Sigmoid colon (tissue), 7 donors: ENCODE results near the gene BYSL. TPM values are rescaled to one million over a fixed set of nuclear protein-coding genes. Genes with fewer than 3 reads are reported as not detected.
"Not testable (repeated sequence)": the region's sequence is repeated elsewhere in the genome, so short reads cannot be mapped to it uniquely, and the experiment has no call there.

Experiments
- DNase-seq: peaks from one replicate; pipeline ENCODE4 v3.0.0-alpha.2; 2019
- H3K27ac ChIP-seq, 4 donors: fragments of 200-600 bp; sonication (generic); one replicate each; pipeline ENCODE4 v1.5.1; 2016 to 2019; ENCODE audit warnings: mild to moderate bottlenecking in 1 of 4
- H3K27me3 ChIP-seq, 3 donors: fragments of 200-600 bp; sonication (generic); one replicate each; pipeline ENCODE4 v1.5.1; 2019; ENCODE audit warnings: mild to moderate bottlenecking in 1 of 3
- H3K36me3 ChIP-seq, 4 donors: fragments of 200-600 bp; sonication (generic); one replicate each; pipeline ENCODE4 v1.5.1; 2016 to 2019
- H3K4me1 ChIP-seq, 4 donors: fragments of 200-600 bp; sonication (generic); one replicate each; pipeline ENCODE4 v1.5.1; 2017 to 2019
- H3K4me3 ChIP-seq, 4 donors: fragments of 200-600 bp; sonication (generic); one replicate each; pipeline ENCODE4 v1.5.1; 2017 to 2019; ENCODE audit warnings: mild to moderate bottlenecking in 2 of 4, moderate library complexity in 1 of 4
- H3K9me3 ChIP-seq, 4 donors: fragments of 200-600 bp in 3 of 4; sonication (generic) in 3 of 4; one replicate each; pipeline versions ENCODE4 v1.5.1 to v1.6.1; 2013 to 2019
- CTCF ChIP-seq, 4 experiments: fragments of 450-650 bp in 3 of 4; fragments of 200-600 bp in 1 of 4; IDR thresholded peaks; one replicate each; pipeline ENCODE4 v1.5.1; 2016 to 2019; ENCODE audit warnings: antibody characterized with exemption in 4 of 4, mild to moderate bottlenecking in 3 of 4, moderate library complexity in 2 of 4
- EP300 ChIP-seq, 4 donors: sonication (generic); formaldehyde crosslinking; IDR thresholded peaks; one replicate each; pipeline ENCODE4 v1.6.1; 2017; ENCODE audit warnings: antibody characterized with exemption in 4 of 4
- POLR2A ChIP-seq, 2 donors: fragments of 450-650 bp; IDR thresholded peaks; one replicate each; pipeline ENCODE4 v1.6.1; 2016; ENCODE audit warnings: antibody characterized with exemption in 2 of 2, mild to moderate bottlenecking in 2 of 2, moderate library complexity in 2 of 2
- POLR2AphosphoS5 ChIP-seq, 4 donors: sonication (generic); formaldehyde crosslinking; IDR thresholded peaks; one replicate each; pipeline ENCODE4 v1.6.1; 2017; ENCODE audit warnings: antibody characterized with exemption in 4 of 4
- WGBS, 2 donors: extraction: QIAGEN DNeasy Blood & Tissue Kit; methylation state at CpG; one replicate each; pipeline ENCODE4 v1.1.7; 2013; 5-methylcytosine and 5-hydroxymethylcytosine counted together
- intact Hi-C: fragments of 100-400 bp; cut with DNase I; formaldehyde crosslinking; loops from one replicate; pipeline ENCODE4 v1.15.1; 2023
- polyA plus RNA-seq, 3 donors: library from polyadenylated mRNA; stranded (reverse); fragments of 200-250 nt; gene quantifications; one replicate each; pipeline ENCODE4 v1.2.3, GENCODE V29; 2013
- total RNA-seq, 4 donors: library from RNA; depleted of rRNA; stranded (reverse); fragments of >200 nt; gene quantifications; one replicate each; pipeline ENCODE4 v1.1.0, GENCODE V29; 2016
- donor health status: healthy with polysubstance abuse.
- donor health status: Bipolar disorder and iron deficiency.
- donor health status: healthy.

BYSL gene
- total and polyA plus RNA-seq, 7 donors, result 2.9 to 14.0 (median 5.0) TPM

GRCh38 chr6:41939848-41940758, 18.8 kb downstream of the BYSL start:
- Histone ChIP-seq H3K36me3 (peaks cover 4 to 10% (median 9%) of the 10 kb centered on the region in 4 donors), H3K4me3 (peak overlapping the region; percentile 56 to 82 (median 66)), H3K27ac (peak overlapping the region; percentile 86 to 94 (median 89)), H3K4me1 (peaks cover 0 to 61% (median 51%) of the 10 kb centered on the region in 4 donors), H3K9me3 (no peaks in the 10 kb centered on the region), H3K27me3 (no peaks in the 10 kb centered on the region)
- intact Hi-C loops, result loop anchor here (2.0 to 5.0 kb wide), 4 partner anchors 45 to 158 kb away; partner anchors contain the start of genes PRICKLE4 and USP49
- DNase-seq, result peak; percentile 70
- no peak for TF ChIP-seq POLR2A (IDR thresholded peaks at IDR 0.05)
- no peak for TF ChIP-seq CTCF (IDR thresholded peaks at IDR 0.05)
- no peak for TF ChIP-seq POLR2AphosphoS5 (IDR thresholded peaks at IDR 0.05)
- no peak for TF ChIP-seq EP300 (IDR thresholded peaks at IDR 0.05)
- 3 to 8% methylated on average over 27 of the region's 27 CpGs for WGBS, 2 donors

GRCh38 chr6:41940759-41941279, 19.5 kb downstream of the BYSL start:
- Histone ChIP-seq H3K9me3 (no peaks in the 10 kb centered on the region), H3K4me1 (peaks cover 0 to 57% (median 51%) of the 10 kb centered on the region in 4 donors), H3K36me3 (peaks cover 0 to 4% (median 2%) of the 10 kb centered on the region in 4 donors), H3K27me3 (no peaks in the 10 kb centered on the region), H3K27ac (peak overlapping the region; percentile 86 to 94 (median 89)), H3K4me3 (peak overlapping the region; percentile 56 to 82 (median 66))
- intact Hi-C loops, result loop anchor here (2.0 to 5.0 kb wide), 4 partner anchors 46 to 159 kb away; partner anchors contain the start of genes PRICKLE4 and USP49
- TF ChIP-seq POLR2AphosphoS5 (IDR thresholded peaks at IDR 0.05) (peak in 1 of 4 donors; percentile 9), POLR2A (IDR thresholded peaks at IDR 0.05) (no peak), EP300 (IDR thresholded peaks at IDR 0.05) (no peak)
- peak; percentile 75 for DNase-seq
- 0 to 1% methylated on average over 38 of the region's 38 CpGs for WGBS, 2 donors

- WGBS, 2 donors, result 0% methylated on average over 87 of the region's 87 CpGs
- TF ChIP-seq EP300 (IDR thresholded peaks at IDR 0.05) (no peak), POLR2AphosphoS5 (IDR thresholded peaks at IDR 0.05) (peak in 2 of 4 donors; percentile 33 to 61), POLR2A (IDR thresholded peaks at IDR 0.05) (no peak)
- H3K9me3 ChIP-seq, result no peaks in the 10 kb centered on the region
- H3K27me3 ChIP-seq, result no peaks in the 10 kb centered on the region
- intact Hi-C loops, result loop anchor here (2.0 to 5.0 kb wide), 4 partner anchors 47 to 159 kb away; partner anchors contain the start of genes PRICKLE4 and USP49
- DNase-seq, result peak; percentile 94
- H3K4me3 ChIP-seq, result peak within 1 kb of the TSS; percentile 56 to 82 (median 66)
- H3K27ac ChIP-seq, result peak within 1 kb of the TSS; percentile 86 to 94 (median 89)
- no peaks in the 10 kb centered on the region for H3K36me3 ChIP-seq
- peaks cover 0 to 53% (median 48%) of the 10 kb centered on the region in 4 donors for H3K4me1 ChIP-seq
Measured at GRCh38 chr6:41941280-41942066, 20.2 kb downstream of the BYSL start, which contains the start of gene CCND3. CCND3 (minus strand) TSS chr6:41941808; CDS start chr6:41941649, 159 bp downstream.

DNA sequence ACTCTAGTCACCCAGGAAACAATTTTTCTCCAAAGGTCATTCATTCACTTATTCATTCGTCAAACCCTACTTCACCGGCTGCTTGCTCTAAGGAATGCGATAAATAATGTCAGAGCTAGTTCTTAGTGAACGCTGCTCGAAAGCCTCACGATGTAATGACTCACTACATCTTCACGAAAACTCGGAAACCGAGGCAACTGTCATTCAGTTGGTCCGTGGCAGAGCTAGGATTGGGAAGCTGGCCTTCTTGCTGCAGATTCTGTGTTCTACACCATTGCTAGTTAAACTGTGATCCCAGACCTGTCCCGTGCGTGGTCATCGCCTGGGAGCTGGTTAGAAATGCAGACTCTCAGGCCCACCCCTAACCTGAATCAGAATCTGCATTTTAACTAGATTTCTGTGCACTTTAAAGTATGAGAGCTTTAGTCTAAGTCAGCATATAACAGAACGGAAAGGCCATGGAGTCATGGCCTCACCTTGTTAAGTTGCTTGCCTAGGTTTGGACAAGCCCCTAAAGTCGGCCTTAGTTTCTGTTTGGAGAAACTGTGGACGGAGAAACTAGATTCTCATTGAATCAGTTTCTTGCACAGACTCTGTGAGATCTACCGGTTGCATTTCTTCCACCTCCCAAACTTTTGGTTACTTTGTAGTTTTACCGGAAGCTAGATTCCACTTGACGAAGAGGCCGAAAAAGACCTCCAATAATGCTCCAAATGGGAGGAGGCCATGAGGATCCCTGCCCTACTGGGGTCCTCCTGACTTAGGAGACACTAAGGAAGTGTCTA, 21.0 kb downstream of the BYSL start:
- intact Hi-C loops, result loop anchor here (5.0 kb wide), 1 partner anchor 160 kb away; the partner anchor contains the start of gene PRICKLE4
- H3K27ac ChIP-seq, result peak overlapping the region; percentile 86 to 94 (median 89)
- DNase-seq, result no peak
- H3K36me3 ChIP-seq, result no peaks in the 10 kb centered on the region
- peaks cover 0 to 45% (median 40%) of the 10 kb centered on the region in 4 donors for H3K4me1 ChIP-seq
- H3K27me3 ChIP-seq, result no peaks in the 10 kb centered on the region
- peak overlapping the region; percentile 31 to 82 (median 66) for H3K4me3 ChIP-seq
- TF ChIP-seq EP300 (IDR thresholded peaks at IDR 0.05) (no peak), POLR2A (IDR thresholded peaks at IDR 0.05) (no peak), POLR2AphosphoS5 (IDR thresholded peaks at IDR 0.05) (no peak), CTCF (IDR thresholded peaks at IDR 0.05) (no peak)
- no peaks in the 10 kb centered on the region for H3K9me3 ChIP-seq
- WGBS, 2 donors, result 30 to 37% methylated on average over 20 of the region's 20 CpGs

GRCh38 chr6:41942882-41943281, 21.6 kb downstream of the BYSL start:
- Histone ChIP-seq H3K27ac (peak overlapping the region in 3 of 4 donors; percentile 86 to 94 (median 88)), H3K4me1 (peaks cover 0 to 39% (median 36%) of the 10 kb centered on the region in 4 donors)
- 91 to 95% methylated on average over 14 of the region's 14 CpGs for WGBS, 2 donors
- H3K4me3 ChIP-seq, DNase-seq, H3K36me3 ChIP-seq, H3K27me3 ChIP-seq, H3K9me3 ChIP-seq: not testable (repeated sequence)
- intact Hi-C loops, result loop anchor here (5.0 kb wide), 1 partner anchor 161 kb away; the partner anchor contains the start of gene PRICKLE4
